GM18868 (cell line): ENCODE results near the gene CNFN.

Experiments
- ATAC-seq: cut with Tn5 transposase; IDR thresholded peaks from one replicate; pipeline ENCODE4 v1.9.1; 2021; ENCODE audit warnings: mild to moderate bottlenecking, moderate library complexity; ENCODE audit not compliant: unreplicated experiment

CNFN gene

GRCh38 chr19:42376177-42376555, 13.9 kb downstream of the CNFN start:
- no peak for ATAC-seq

- no peak for ATAC-seq
Measured at GRCh38 chr19:42375415-42376176, 14.5 kb downstream of the CNFN start.

- ATAC-seq: no peak
Measured at GRCh38 chr19:42374826-42375376, 15.2 kb downstream of the CNFN start.

- ATAC-seq: no peak
Measured at GRCh38 chr19:42370626-42371175, 19.4 kb downstream of the CNFN start.

GRCh38 chr19:42370068-42370520, 20.0 kb downstream of the CNFN start:
- ATAC-seq: no peak

GRCh38 chr19:42369433-42370067, 20.5 kb downstream of the CNFN start:
- ATAC-seq: no peak

GRCh38 chr19:42368765-42369164, 21.3 kb downstream of the CNFN start:
- no peak for ATAC-seq

- ATAC-seq: no peak
Measured at GRCh38 chr19:42368360-42368759, 21.7 kb downstream of the CNFN start.

- ATAC-seq: no peak
Measured at GRCh38 chr19:42367929-42368328, 22.2 kb downstream of the CNFN start.

GRCh38 chr19:42366673-42367072, 23.4 kb downstream of the CNFN start:
- no peak for ATAC-seq

- no peak for ATAC-seq
Measured at GRCh38 chr19:42363614-42364346, 26.3 kb downstream of the CNFN start.

- no peak for ATAC-seq
Measured at GRCh38 chr19:42362891-42363440, 27.1 kb downstream of the CNFN start.

GRCh38 chr19:42362342-42362741, 27.8 kb downstream of the CNFN start:
- no peak for ATAC-seq

- ATAC-seq: no peak
Measured at GRCh38 chr19:42361545-42361910, 28.6 kb downstream of the CNFN start.

GRCh38 chr19:42360787-42361544, 29.1 kb downstream of the CNFN start:
- ATAC-seq: no peak

GRCh38 chr19:42357290-42357689, 32.8 kb downstream of the CNFN start:
- ATAC-seq: no peak

GRCh38 chr19:42356686-42357085, 33.4 kb downstream of the CNFN start:
- ATAC-seq: no peak

GRCh38 chr19:42355896-42356295, 34.2 kb downstream of the CNFN start:
- no peak for ATAC-seq

GRCh38 chr19:42353341-42354015, 36.6 kb downstream of the CNFN start:
- ATAC-seq: no peak
